Measurements from ENCODE around the gene CEP128. TPM values are rescaled to one million over a fixed set of nuclear protein-coding genes. Genes with fewer than 3 reads are reported as not detected.

CEP128 gene
- total RNA-seq, 2 experiments from 2014 or later: 12.3 to 13.0 TPM

GRCh38 chr14:80518173-80518572 is 423.4 kb downstream of the CEP128 start:
- intact Hi-C loops (cut with DNase I, micrococcal nuclease): no loop called here
- H3K36me3 ChIP-seq (ENCODE audit: insufficient read depth, low read length): peaks cover 3% of the 10 kb centered on the region
- ChIA-PET POLR2A (no interaction called here), CTCF (no interaction called here)
- Mint-ChIP-seq H3K27me3 (no peaks in the 10 kb centered on the region), H3K9me3 (peaks cover 10% of the 10 kb centered on the region), H3K36me3 (ENCODE audit: low read depth) (peaks cover 75% of the 10 kb centered on the region), H3K4me1 (ENCODE audit: low read depth) (no peaks in the 10 kb centered on the region), H3K27ac (no peak overlapping the region), H3K4me3 (no peak overlapping the region)
- H3K27ac ChIP-seq (ENCODE audit: low read depth in 1 of 2, low read length in 2 of 2): no peak overlapping the region
- no peak overlapping the region for H3K4me3 ChIP-seq (ENCODE audit: low read length)
- no peak for TF ChIP-seq CTCF (IDR thresholded peaks at IDR 0.05)
- H3K4me1 ChIP-seq (ENCODE audit: insufficient read depth, low read length): no peaks in the 10 kb centered on the region
- peaks cover 9 to 14% of the 10 kb centered on the region in 2 experiments for H3K9me3 ChIP-seq (ENCODE audit: control insufficient read depth in 1 of 2, insufficient read depth in 1 of 2, low read length in 2 of 2)
- DNase-seq: no peak
- no peaks in the 10 kb centered on the region for H3K27me3 ChIP-seq (ENCODE audit: control insufficient read depth in 1 of 2, insufficient read depth in 2 of 2, low read length in 2 of 2)
- no peak for ATAC-seq (ENCODE audit: poor library complexity)

GRCh38 chr14:80507292-80507869 is 434.2 kb downstream of the CEP128 start:
- intact Hi-C loops (cut with DNase I, micrococcal nuclease): no loop called here
- POLR2A ChIA-PET: no interaction called here
- TF ChIP-seq CTCF (IDR thresholded peaks at IDR 0.05): no peak
- Histone ChIP-seq H3K27ac (ENCODE audit: low read depth in 1 of 2, low read length in 2 of 2) (no peak overlapping the region), H3K9me3 (ENCODE audit: control insufficient read depth in 1 of 2, insufficient read depth in 1 of 2, low read length in 2 of 2) (no peaks in the 10 kb centered on the region), H3K27me3 (ENCODE audit: control insufficient read depth in 1 of 2, insufficient read depth in 2 of 2, low read length in 2 of 2) (no peaks in the 10 kb centered on the region), H3K4me1 (ENCODE audit: insufficient read depth, low read length) (no peaks in the 10 kb centered on the region), H3K36me3 (ENCODE audit: insufficient read depth, low read length) (no peaks in the 10 kb centered on the region), H3K4me3 (ENCODE audit: low read length) (no peak overlapping the region)
- Mint-ChIP-seq H3K9me3 (peaks cover 9% of the 10 kb centered on the region), H3K27ac (no peak overlapping the region), H3K4me1 (ENCODE audit: low read depth) (no peaks in the 10 kb centered on the region), H3K4me3 (no peak overlapping the region), H3K27me3 (no peaks in the 10 kb centered on the region), H3K36me3 (ENCODE audit: low read depth) (peaks cover 11% of the 10 kb centered on the region)
- CTCF ChIA-PET: no interaction called here
- no peak for ATAC-seq (ENCODE audit: poor library complexity)
- no peak for DNase-seq

GRCh38 chr14:80504781-80505180 is 436.8 kb downstream of the CEP128 start:
- Mint-ChIP-seq H3K27ac (no peak overlapping the region), H3K4me1 (ENCODE audit: low read depth) (no peaks in the 10 kb centered on the region), H3K27me3 (no peaks in the 10 kb centered on the region), H3K9me3 (peaks cover 3% of the 10 kb centered on the region), H3K4me3 (no peak overlapping the region), H3K36me3 (ENCODE audit: low read depth) (peaks cover 11% of the 10 kb centered on the region)
- H3K36me3 ChIP-seq (ENCODE audit: insufficient read depth, low read length): no peaks in the 10 kb centered on the region
- DNase-seq: no peak
- no peaks in the 10 kb centered on the region for H3K9me3 ChIP-seq (ENCODE audit: control insufficient read depth in 1 of 2, insufficient read depth in 1 of 2, low read length in 2 of 2)
- intact Hi-C loops (cut with DNase I, micrococcal nuclease): no loop called here
- no peak overlapping the region for H3K27ac ChIP-seq (ENCODE audit: low read depth in 1 of 2, low read length in 2 of 2)
- ChIA-PET CTCF (no interaction called here), POLR2A (no interaction called here)
- no peak for ATAC-seq (ENCODE audit: poor library complexity)
- no peaks in the 10 kb centered on the region for H3K27me3 ChIP-seq (ENCODE audit: control insufficient read depth in 1 of 2, insufficient read depth in 2 of 2, low read length in 2 of 2)
- no peaks in the 10 kb centered on the region for H3K4me1 ChIP-seq (ENCODE audit: insufficient read depth, low read length)
- no peak overlapping the region for H3K4me3 ChIP-seq (ENCODE audit: low read length)
- no peak for TF ChIP-seq CTCF (IDR thresholded peaks at IDR 0.05)
